IMR-90 (cell line): Measurements from ENCODE around the gene ARHGEF3. TPM values are rescaled to one million over a fixed set of nuclear protein-coding genes. Genes with fewer than 3 reads are reported as not detected.

Source experiments
- ATAC-seq: fragments of 200-7000 bp; cut with Tn5 transposase; 2 replicates; pipeline ENCODE4 v1.9.1; 2020; ENCODE audit warnings: low read depth, mild to moderate bottlenecking, moderate library complexity
- BruUV-seq: library from RNA; stranded (reverse); fragments of 400-500 nt; replicated peaks from 2 replicates; lab custom pipeline; 2021; lab: Mats Ljungman, UMichigan
- CTCF ChIA-PET: fragments of 300-600 bp; formaldehyde crosslinking; extraction: SDS; loops from one replicate; lab custom pipeline; 2021; ENCODE audit warnings: antibody characterized with exemption; lab: Yijun Ruan, JAX
- POLR2A ChIA-PET: fragments of 300-600 bp; sonication (Branson Sonifier 250); formaldehyde crosslinking; loops from one replicate; lab custom pipeline; 2022; ENCODE audit warnings: antibody characterized with exemption; ENCODE audit not compliant: unreplicated experiment; lab: Charles Lee
- DNase-seq: peaks from one replicate; pipeline ENCODE4 v3.0.0; 2013
- H2AFZ ChIP-seq: replicated peaks from 2 replicates; pipeline ENCODE3; 2013; ENCODE audit warnings: low read length, mild to moderate bottlenecking; ENCODE audit not compliant: poor library complexity
- H2AK5ac ChIP-seq: 2 replicates; pipeline ENCODE4 v1.6.1; 2013; ENCODE audit warnings: low read depth, low read length, inconsistent platforms
- H2AK9ac ChIP-seq: replicated peaks from 2 replicates; pipeline ENCODE3; 2013; ENCODE audit warnings: mild to moderate bottlenecking, low read depth, low read length, moderate library complexity; ENCODE audit not compliant: poor library complexity
- H2BK120ac ChIP-seq: 2 replicates; pipeline ENCODE4 v1.6.1; 2013; ENCODE audit warnings: low read depth, low read length, inconsistent platforms
- H2BK15ac ChIP-seq: 3 replicates; pipeline ENCODE4 v1.6.1; 2013; ENCODE audit warnings: low read depth, low read length, inconsistent platforms
- H2BK20ac ChIP-seq: 2 replicates; pipeline ENCODE4 v1.6.1; 2013; ENCODE audit warnings: low read depth, mild to moderate bottlenecking, inconsistent platforms, low read length, moderate library complexity
- H2BK5ac ChIP-seq: 2 replicates; pipeline ENCODE4 v1.6.1; 2013; ENCODE audit warnings: mild to moderate bottlenecking, low read depth, low read length, inconsistent platforms; ENCODE audit not compliant: poor library complexity, severe bottlenecking
- H3K14ac ChIP-seq: replicated peaks from 2 replicates; pipeline ENCODE4 v1.6.1; 2013; ENCODE audit warnings: low read depth, low read length, inconsistent platforms
- H3K18ac ChIP-seq: 2 replicates; pipeline ENCODE4 v1.6.1; 2013; ENCODE audit warnings: low read depth, low read length, control low read depth
- H3K23ac ChIP-seq: 2 replicates; pipeline ENCODE4 v1.6.1; 2013; ENCODE audit warnings: low read depth, low read length, inconsistent platforms
- H3K27ac ChIP-seq: 2 replicates; pipeline ENCODE4 v1.5.1; 2013; ENCODE audit warnings: mild to moderate bottlenecking, control low read depth, low read length; ENCODE audit not compliant: insufficient read depth
- H3K27me3 ChIP-seq: 2 replicates; pipeline ENCODE4 v1.6.1; 2013; ENCODE audit warnings: low read length; ENCODE audit not compliant: control insufficient read depth, insufficient read depth
- H3K36me3 ChIP-seq: 2 replicates; pipeline ENCODE4 v1.6.1; 2013; ENCODE audit warnings: low read length, mixed read lengths; ENCODE audit not compliant: control insufficient read depth, insufficient read depth
- H3K4ac ChIP-seq: 2 replicates; pipeline ENCODE4 v1.6.1; 2013; ENCODE audit warnings: low read depth, low read length, inconsistent platforms
- H3K4me1 ChIP-seq: 2 replicates; pipeline ENCODE4 v1.6.1; 2013; ENCODE audit warnings: low read length, mixed read lengths; ENCODE audit not compliant: control insufficient read depth, insufficient read depth
- H3K4me2 ChIP-seq: 2 replicates; pipeline ENCODE4 v1.6.1; 2013; ENCODE audit warnings: low read depth, mild to moderate bottlenecking, control low read depth, low read length, moderate library complexity
- H3K4me3 ChIP-seq: 2 replicates; pipeline ENCODE4 v1.5.1; 2013; ENCODE audit warnings: low read depth, mild to moderate bottlenecking, control low read depth, low read length, moderate library complexity; ENCODE audit not compliant: insufficient read depth
- H3K56ac ChIP-seq: 2 replicates; pipeline ENCODE4 v1.6.1; 2013; ENCODE audit warnings: low read length, inconsistent platforms; ENCODE audit not compliant: insufficient read depth; ENCODE audit errors: extremely low read depth
- H3K79me1 ChIP-seq, 2 experiments: 2 replicates each; pipeline ENCODE4 v1.6.1; 2013; ENCODE audit warnings: low read length in 2 of 2, inconsistent platforms in 1 of 2, low read depth in 1 of 2
- H3K9ac ChIP-seq: 2 replicates; pipeline ENCODE4 v1.6.1; 2013; ENCODE audit warnings: low read depth, low read length, control low read depth
- H3K9me1 ChIP-seq: 2 replicates; pipeline ENCODE4 v1.6.1; 2013; ENCODE audit warnings: low read length, inconsistent platforms; ENCODE audit not compliant: insufficient read depth
- H3K9me3 ChIP-seq: 2 replicates; pipeline ENCODE4 v1.6.1; 2013; ENCODE audit warnings: low read length; ENCODE audit not compliant: control insufficient read depth, insufficient read depth
- H4K20me1 ChIP-seq: 2 replicates; pipeline ENCODE4 v1.6.1; 2013; ENCODE audit warnings: low read length, inconsistent platforms; ENCODE audit not compliant: insufficient read depth
- H4K5ac ChIP-seq: 2 replicates; pipeline ENCODE4 v1.6.1; 2013; ENCODE audit warnings: mild to moderate bottlenecking, low read depth, low read length, control low read depth
- H4K8ac ChIP-seq, 2 experiments: 2 replicates each; pipeline ENCODE4 v1.6.1; 2013; ENCODE audit warnings: low read depth in 2 of 2, low read length in 2 of 2, control low read depth in 1 of 2, inconsistent platforms in 1 of 2
- H4K91ac ChIP-seq: 2 replicates; pipeline ENCODE4 v1.6.1; 2013; ENCODE audit warnings: low read depth, low read length, inconsistent platforms; ENCODE audit not compliant: insufficient read depth
- BHLHE40 ChIP-seq: fragments of 150-350 bp; IDR thresholded peaks from 2 replicates; pipeline ENCODE4 v1.6.1; 2016; ENCODE audit warnings: mild to moderate bottlenecking, low read depth, low read length
- CEBPB ChIP-seq: IDR thresholded peaks from 2 replicates; pipeline ENCODE4 v1.6.1; 2012; ENCODE audit warnings: low read depth, low read length, improper control_type of control experiment
- WGBS, 2 experiments: methylation state at CpG; one replicate each; pipeline versions ENCODE4 v1.1.5 to v1.1.7; 2013; ENCODE audit warnings: missing lambda C conversion rate in 2 of 2; ENCODE audit not compliant: insufficient read length in 1 of 2; ENCODE audit errors: extremely low coverage in 2 of 2; 5-methylcytosine and 5-hydroxymethylcytosine counted together
- dilution Hi-C: fragments of 300-500 bp; cut with HindIII; formaldehyde crosslinking; loops from one replicate; pipeline ENCODE4 v1.14.3; 2018; ENCODE audit warnings: low sequenced_read_pairs; ENCODE audit not compliant: unreplicated experiment
- in situ Hi-C: fragments of 300-500 bp; cut with MboI; formaldehyde crosslinking; loops from 3 replicates; pipeline ENCODE4 v1.14.3; 2019; ENCODE audit warnings: low sequenced_read_pairs, inconsistent platforms, mixed read lengths
- intact Hi-C: fragments of 100-400 bp; cut with micrococcal nuclease; formaldehyde crosslinking; loops from 2 replicates; pipeline ENCODE4 v1.10.0; 2022
- polyA plus RNA-seq, 3 experiments: library from polyadenylated mRNA; depleted of rRNA; stranded (reverse); fragments of >200 nt; gene quantifications; 2 replicates each; pipeline ENCODE4 v1.2.3, GENCODE V29; 2012; ENCODE audit warnings: low replicate concordance in 1 of 3
- total RNA-seq: library from RNA; depleted of rRNA; stranded (reverse); fragments of >200 nt; gene quantifications from 2 replicates; pipeline ENCODE4 v1.2.3, GENCODE V29; 2012
- TF ChIP-seq, protein P1 (sequence below): fragments of 150-350 bp; IDR thresholded peaks from 2 replicates; pipeline ENCODE4 v1.6.1; 2016; ENCODE audit warnings: low read depth, mild to moderate bottlenecking, low read length, moderate library complexity, borderline replicate concordance

Gene ARHGEF3
- total and polyA plus RNA-seq, 2 of the 4 experiments (the other 2 are of a cell fraction), result 2.1 to 2.3 TPM

DNA sequence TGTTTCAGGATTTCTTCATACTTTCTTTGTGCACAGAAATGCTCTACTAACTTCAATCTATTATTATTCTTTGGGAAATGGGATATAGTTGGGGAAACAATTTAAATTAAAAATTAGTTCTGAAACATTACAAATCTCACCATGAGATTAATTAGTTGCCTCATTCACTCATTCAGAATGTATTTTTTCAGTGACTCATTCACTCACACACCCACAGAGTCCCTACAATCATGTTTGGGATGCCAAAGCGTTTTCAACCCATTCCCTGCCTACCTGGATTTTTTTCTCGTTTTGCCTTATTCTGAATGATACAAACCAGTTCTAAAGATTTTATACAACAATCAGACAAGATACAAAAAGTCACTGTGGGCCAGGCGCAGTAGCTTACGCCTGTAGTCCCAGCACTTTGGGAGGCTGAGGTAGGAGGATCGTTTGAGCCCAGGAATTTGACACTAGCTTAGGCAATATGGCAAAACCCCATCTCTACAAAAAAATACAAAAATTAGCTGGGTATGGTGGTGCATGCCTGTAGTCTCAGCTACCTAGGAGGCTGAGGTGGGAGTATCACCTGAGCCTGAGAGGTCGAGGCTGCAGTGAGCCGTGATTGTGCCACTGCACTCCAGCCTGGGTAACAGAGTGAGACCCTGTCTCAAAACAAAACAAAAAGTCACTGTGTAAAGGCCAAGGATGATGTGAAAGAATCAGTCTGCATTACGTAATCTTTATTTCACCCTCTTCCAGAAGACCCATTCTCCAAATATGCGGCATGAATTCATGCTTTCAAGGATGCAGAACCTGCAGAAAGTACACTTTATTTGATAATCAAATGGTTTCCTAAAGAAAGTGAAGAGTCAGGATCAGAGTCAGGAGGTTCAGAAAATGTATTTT, 34.8 kb upstream of the ARHGEF3 start:
- Histone ChIP-seq H3K4me1 (peaks cover 4% of the 10 kb centered on the region), H3K4me3 (no peak overlapping the region), H3K9ac (no peak overlapping the region), H4K91ac (no peak overlapping the region), H3K4ac (no peak overlapping the region), H3K36me3 (no peaks in the 10 kb centered on the region), H3K9me3 (no peaks in the 10 kb centered on the region), H3K23ac (no peak overlapping the region; the same call in 1 of the 2 replicates), H2AK9ac (no peak overlapping the region), H3K4me2 (no peak overlapping the region), H3K18ac (no peak overlapping the region), H3K27ac (no peak overlapping the region), H4K8ac (no peak overlapping the region), H2BK5ac (no peak overlapping the region), H2BK20ac (no peak overlapping the region), H2AFZ (no peak overlapping the region), H3K14ac (no peak overlapping the region), H2BK15ac (no peak overlapping the region), H3K27me3 (no peaks in the 10 kb centered on the region), H3K56ac (no peak overlapping the region), H4K5ac (no peak overlapping the region), H3K9me1 (peaks cover 3% of the 10 kb centered on the region; the same call in 1 of the 2 replicates), H3K79me1 (no peaks in the 10 kb centered on the region), H4K20me1 (no peaks in the 10 kb centered on the region), H2BK120ac (no peak overlapping the region), H2AK5ac (no peak overlapping the region)
- DNase-seq (no peak), ATAC-seq (no peak)
- in situ Hi-C loops (no loop called here), dilution Hi-C loops (no loop called here), intact Hi-C loops (no loop called here)
- ChIA-PET POLR2A (no interaction called here), CTCF (no interaction called here)
- TF ChIP-seq, protein P1, sequence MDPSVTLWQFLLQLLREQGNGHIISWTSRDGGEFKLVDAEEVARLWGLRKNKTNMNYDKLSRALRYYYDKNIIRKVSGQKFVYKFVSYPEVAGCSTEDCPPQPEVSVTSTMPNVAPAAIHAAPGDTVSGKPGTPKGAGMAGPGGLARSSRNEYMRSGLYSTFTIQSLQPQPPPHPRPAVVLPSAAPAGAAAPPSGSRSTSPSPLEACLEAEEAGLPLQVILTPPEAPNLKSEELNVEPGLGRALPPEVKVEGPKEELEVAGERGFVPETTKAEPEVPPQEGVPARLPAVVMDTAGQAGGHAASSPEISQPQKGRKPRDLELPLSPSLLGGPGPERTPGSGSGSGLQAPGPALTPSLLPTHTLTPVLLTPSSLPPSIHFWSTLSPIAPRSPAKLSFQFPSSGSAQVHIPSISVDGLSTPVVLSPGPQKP, result no peak
- TF ChIP-seq CEBPB (peak; percentile 77), BHLHE40 (no peak)
- 80% methylated on average over 1 of the region's 9 CpGs; no CpG with 5 or more reads in 1 of the 2 experiments for WGBS, 2 experiments
- BruUV-seq, result no TSS peak
